HG03097 (cell line): ENCODE results near the gene FAM193A.

Source experiments
- ATAC-seq: cut with Tn5 transposase; IDR thresholded peaks from one replicate; pipeline ENCODE4 v1.9.1; 2021; ENCODE audit not compliant: unreplicated experiment, low FRiP score

Gene FAM193A

GRCh38 chr4:2742823-2743517, 206.5 kb downstream of the FAM193A start:
- ATAC-seq, result no peak

GRCh38 chr4:2743518-2744445, 207.3 kb downstream of the FAM193A start:
- no peak for ATAC-seq

- ATAC-seq, result no peak
Measured at GRCh38 chr4:2744576-2745270, 208.3 kb downstream of the FAM193A start.

- ATAC-seq, result no peak
Measured at GRCh38 chr4:2745516-2745915, 209.1 kb downstream of the FAM193A start.

GRCh38 chr4:2745981-2746806, 209.7 kb downstream of the FAM193A start:
- peak; percentile 78 for ATAC-seq

- no peak for ATAC-seq
Measured at GRCh38 chr4:2746891-2747695, 210.6 kb downstream of the FAM193A start.

- no peak for ATAC-seq
Measured at GRCh38 chr4:2750719-2751605, 214.5 kb downstream of the FAM193A start.

- no peak for ATAC-seq
Measured at GRCh38 chr4:2753436-2753835, 217.0 kb downstream of the FAM193A start.

- ATAC-seq, result no peak
Measured at GRCh38 chr4:2754848-2755819, 218.7 kb downstream of the FAM193A start.

GRCh38 chr4:2755821-2756690, 219.6 kb downstream of the FAM193A start, which contains the start of gene TNIP2:
TNIP2 (minus strand) TSS chr4:2756336; CDS start chr4:2756289, 47 bp downstream.
- ATAC-seq, result peak; percentile 57

GRCh38 chr4:2756691-2757350, 220.4 kb downstream of the FAM193A start:
- ATAC-seq, result no peak

- no peak for ATAC-seq
Measured at GRCh38 chr4:2757426-2757825, 221.0 kb downstream of the FAM193A start.

- ATAC-seq, result no peak
Measured at GRCh38 chr4:2761035-2761923, 224.8 kb downstream of the FAM193A start.

- ATAC-seq, result no peak
Measured at GRCh38 chr4:2762048-2762447, 225.6 kb downstream of the FAM193A start.
